GM12874 (cell line): ENCODE data around the gene LRRC57.

Experiments used
- TF ChIP-seq, protein P1 (sequence below): IDR thresholded peaks from 2 replicates; pipeline ENCODE4 v1.5.1; 2011; ENCODE audit warnings: low read depth, mild to moderate bottlenecking, control low read depth, low read length, moderate library complexity; ENCODE audit not compliant: insufficient read depth

LRRC57 gene

DNA sequence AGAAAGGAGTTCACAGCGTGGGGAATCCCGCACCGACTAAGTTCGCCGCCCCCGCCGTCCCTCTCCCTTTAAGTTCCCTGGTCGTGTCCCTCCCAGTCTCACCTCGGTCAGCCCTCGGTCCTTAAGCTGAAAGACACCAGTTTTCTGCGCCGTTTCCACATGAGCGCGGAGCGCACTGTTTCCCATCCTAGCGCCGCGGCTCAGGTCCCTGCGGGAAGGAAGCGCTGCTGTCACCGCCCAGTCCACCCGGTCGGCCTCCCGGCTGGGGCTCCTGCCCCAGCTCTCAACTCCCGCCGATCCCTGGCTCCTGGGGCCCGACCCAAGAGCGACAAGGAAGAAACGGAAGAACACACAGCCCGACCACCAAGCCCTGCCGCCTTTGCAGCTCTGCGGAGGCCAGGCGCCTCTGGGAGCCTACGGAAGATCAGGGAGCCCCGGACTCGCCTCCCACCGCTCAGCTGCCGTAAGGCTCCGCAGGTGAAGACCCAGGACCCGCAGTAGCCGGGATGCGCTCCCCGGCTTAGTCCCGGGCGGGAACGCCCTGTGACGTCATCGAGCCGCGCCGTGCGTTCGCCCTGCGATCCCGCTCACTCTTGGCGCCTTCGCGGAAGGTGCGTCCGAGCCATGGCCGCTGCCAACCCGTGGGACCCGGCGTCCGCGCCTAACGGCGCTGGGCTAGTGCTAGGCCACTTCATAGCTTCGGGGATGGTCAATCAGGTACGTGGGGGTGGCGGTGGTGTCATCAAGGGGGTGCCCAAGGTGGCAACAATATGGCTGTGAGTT lies at the start of gene LRRC57, which contains the start of gene HAUS2:
TSS of gene LRRC57 (minus strand) at position 545 of the 783 bp plus-strand sequence. CDS start at position 186, 359 bp downstream.
TSS of gene HAUS2 (plus strand) at position 590 of the 783 bp plus-strand sequence. CDS start at position 625, 35 bp downstream.
- TF ChIP-seq, protein P1, sequence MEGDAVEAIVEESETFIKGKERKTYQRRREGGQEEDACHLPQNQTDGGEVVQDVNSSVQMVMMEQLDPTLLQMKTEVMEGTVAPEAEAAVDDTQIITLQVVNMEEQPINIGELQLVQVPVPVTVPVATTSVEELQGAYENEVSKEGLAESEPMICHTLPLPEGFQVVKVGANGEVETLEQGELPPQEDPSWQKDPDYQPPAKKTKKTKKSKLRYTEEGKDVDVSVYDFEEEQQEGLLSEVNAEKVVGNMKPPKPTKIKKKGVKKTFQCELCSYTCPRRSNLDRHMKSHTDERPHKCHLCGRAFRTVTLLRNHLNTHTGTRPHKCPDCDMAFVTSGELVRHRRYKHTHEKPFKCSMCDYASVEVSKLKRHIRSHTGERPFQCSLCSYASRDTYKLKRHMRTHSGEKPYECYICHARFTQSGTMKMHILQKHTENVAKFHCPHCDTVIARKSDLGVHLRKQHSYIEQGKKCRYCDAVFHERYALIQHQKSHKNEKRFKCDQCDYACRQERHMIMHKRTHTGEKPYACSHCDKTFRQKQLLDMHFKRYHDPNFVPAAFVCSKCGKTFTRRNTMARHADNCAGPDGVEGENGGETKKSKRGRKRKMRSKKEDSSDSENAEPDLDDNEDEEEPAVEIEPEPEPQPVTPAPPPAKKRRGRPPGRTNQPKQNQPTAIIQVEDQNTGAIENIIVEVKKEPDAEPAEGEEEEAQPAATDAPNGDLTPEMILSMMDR, result no peak

DNA sequence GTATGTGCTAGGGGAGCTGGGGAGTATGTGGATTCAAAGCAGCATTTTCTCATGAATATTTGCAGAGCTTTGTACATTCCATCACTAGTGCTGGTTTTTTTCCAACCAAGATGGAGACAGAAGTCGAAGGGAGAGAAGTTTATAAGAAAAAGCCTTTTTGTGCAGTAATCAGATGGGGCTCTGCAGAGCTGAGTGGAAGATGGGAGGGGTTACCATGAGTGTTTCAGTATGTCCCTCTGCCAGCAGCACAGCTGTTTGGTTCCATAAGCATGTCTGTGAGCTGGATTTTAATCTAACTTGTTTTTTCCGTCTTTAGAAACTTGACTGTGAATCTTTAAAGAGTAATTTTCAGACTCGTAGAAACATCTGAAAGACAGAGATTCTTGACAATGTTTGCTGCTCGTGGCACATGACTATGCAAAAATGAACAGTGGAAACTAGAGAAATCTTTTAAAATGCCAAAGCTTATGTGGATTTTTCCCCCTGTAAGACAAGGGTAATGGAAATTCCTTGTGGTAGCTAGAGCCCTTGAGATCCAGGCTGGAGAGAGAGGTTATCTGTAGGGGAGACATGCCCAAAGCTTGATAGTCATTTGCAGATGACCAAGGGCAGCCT lies 47.1 kb upstream of the LRRC57 start:
- TF ChIP-seq, protein P1, result no peak

DNA sequence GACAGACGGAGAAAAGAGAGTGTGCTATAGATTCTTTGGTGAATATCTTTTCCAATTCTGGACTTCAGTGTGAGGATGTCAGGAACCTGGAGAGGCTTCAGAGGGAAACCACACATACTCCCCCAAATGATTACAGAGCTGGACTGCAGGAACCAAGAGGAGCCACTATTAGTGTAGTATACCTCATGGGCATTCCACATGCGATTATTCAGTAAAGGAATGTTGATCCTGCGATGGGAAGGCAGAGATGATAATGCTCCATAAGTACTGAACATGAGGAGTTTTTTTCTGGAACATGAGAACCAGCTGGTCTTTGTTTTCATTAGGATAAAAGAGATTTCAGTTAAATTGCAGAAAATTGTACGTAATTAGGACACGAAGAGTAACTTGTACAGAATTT lies 45.5 kb upstream of the LRRC57 start:
- TF ChIP-seq, protein P1, result no peak

DNA sequence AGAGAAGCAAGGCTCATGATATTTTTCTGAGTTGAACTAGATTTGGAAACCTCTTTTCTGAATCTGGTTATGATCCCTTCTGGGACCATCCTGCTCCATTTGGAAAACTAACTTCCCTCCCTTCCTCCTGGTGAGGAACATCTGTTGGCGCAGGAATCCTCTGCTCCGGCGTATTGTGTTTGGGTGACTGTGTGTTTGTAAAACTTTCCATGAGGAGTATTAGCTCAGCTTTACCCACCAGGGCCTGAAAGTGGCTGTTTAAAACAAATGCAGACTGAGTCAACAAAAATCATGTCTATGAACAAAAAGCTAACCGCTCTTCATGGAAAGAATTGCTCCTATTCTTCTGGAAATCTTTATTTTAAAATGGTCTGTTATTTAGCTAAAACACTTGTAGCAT lies 44.5 kb upstream of the LRRC57 start:
- TF ChIP-seq, protein P1, result no peak

DNA sequence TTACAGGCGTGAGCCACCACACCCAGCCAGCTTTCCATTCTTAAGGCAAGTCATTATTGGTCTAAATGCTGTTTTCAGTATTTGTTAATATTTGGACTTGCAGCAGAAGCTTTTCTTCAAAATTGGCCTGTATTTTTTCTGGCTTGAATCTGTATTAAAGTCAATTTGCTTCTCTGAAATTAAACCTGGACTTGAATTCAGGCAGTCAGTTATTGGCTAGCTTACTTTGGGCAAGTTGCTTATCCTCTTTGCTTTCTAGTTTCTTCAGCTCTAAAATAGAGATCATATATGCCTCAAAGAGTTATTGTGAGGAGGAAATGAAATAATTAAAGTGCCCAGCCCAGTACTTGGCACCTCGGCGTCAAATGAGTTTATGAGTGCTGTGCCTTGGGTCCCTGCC lies 44.1 kb upstream of the LRRC57 start:
- TF ChIP-seq, protein P1, result no peak

DNA sequence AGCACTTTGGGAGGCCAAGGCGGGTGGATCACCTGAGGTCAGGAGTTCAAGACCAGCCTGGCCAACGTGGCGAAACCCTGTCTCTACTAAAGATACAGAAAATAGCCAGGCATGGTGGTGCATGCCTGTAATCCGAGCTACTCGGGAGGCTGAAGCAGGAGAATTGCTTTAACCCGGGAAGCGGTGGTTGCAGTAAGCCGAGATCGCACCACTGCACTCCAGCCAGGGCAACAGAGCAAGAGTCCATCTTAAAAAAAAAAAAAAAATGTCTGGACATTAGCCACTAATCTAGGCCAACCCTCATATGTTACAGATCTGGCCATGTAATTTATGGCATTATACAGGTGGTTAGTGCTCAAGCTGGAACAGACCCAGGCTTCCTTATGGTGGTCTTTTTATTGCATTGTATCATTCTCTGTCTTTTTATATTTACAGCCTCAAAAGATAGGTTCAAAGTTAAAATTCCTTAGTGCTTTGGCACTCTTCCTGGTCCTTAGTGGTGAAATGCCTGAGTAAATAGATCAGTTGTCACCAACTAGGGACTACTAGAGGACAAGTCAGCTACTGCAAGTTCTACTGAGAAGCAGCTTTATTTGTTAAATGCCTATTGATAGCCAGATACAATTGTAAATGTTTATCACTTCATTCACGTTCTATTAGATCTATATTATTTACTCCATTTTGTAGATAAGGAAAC lies 42.8 kb upstream of the LRRC57 start:
- TF ChIP-seq, protein P1, result peak; percentile 24; the same call in 1 of the 2 replicates

DNA sequence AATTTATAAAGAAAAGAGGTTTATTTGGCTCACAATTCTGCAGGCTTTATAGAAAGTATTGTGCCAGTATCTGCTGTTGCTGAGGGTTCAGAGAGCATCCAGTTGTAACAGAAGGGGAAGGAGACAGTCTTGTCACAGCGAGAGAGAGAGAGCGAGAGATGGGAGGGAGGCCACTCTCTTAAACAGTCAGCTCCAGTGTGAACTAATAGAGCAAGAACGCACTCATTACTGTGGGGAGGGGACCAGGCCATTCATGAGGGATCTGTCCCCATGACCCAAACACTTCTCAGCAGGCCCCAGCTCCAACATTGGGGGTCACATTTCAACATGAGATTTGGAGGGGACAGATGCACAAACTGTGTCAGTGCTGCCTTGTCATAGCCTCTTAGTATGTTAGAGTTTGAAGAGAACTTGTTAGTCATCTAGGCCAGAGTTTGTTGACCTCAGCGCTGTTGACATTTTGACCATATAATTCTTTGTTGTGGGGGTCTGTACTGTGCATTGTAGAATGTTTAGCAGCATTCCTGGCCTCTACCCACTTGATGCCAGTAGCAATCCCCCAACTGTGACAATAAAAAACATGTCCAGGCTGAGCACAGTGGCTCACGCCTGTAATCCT lies 42.1 kb upstream of the LRRC57 start:
- TF ChIP-seq, protein P1, result no peak
